Stimulated activated CD4-positive, alpha-beta T cell treated with anti-CD3 and anti-CD28 coated beads, Interleukin-2, amount 100 ng/mL, for 24 hours (primary cell): ENCODE measurements around the gene ABL2.

ENCODE experiments used
- DNase-seq, 2 donors: peaks; one replicate each; pipeline ENCODE4 v3.0.0-alpha.2; 2020

The ABL2 gene

DNA sequence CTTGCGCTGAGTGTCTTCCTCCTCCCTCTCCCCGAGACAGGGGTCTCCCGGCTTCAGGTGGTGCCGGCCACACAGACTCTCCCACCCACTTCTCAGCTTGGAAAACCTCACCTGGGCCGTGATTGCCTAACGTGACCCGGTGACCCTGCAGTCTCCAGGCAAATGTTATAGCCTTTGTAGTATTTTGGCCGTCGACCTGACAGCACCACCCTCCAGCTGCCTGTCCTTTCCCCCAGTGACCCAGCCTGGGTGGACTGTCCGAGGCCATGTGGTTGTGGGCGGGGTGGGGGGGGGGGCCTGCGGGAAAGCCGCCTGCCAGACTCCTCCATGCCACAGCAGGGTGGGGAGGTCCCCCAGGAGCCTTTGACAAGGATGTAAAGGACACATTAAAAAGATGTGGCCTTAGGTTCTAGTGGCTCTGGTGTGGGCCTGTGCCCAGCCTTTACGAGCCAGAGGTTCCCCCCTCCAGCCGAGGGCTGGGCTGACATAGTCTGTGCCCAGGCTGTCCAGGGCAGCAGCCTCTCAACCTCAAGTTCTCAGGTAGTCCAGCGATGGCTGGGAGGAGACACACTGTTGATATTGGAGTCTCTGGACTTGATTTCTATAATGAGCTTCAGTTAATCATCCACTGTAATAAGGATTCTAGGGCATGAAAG, 139.5 kb downstream of the ABL2 start:
- DNase-seq: no peak

DNA sequence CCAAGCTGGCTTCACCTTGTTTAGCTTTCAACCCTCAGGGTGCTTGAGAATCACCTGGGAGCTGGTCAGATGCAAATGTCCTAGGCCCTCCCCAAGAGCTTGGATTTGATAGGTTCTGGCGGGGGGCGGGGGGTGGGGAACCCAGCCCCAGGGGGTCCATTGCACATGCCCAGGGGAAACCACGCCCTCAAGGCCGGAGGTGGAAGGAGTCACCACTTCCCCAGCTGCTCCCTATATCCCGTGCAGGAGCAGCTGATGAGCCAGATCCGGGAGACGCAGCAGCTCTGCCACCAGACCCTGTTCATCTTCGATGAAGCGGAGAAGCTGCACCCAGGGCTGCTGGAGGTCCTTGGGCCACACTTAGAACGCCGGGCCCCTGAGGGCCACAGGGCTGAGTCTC, 141.8 kb downstream of the ABL2 start:
- no peak for DNase-seq

DNA sequence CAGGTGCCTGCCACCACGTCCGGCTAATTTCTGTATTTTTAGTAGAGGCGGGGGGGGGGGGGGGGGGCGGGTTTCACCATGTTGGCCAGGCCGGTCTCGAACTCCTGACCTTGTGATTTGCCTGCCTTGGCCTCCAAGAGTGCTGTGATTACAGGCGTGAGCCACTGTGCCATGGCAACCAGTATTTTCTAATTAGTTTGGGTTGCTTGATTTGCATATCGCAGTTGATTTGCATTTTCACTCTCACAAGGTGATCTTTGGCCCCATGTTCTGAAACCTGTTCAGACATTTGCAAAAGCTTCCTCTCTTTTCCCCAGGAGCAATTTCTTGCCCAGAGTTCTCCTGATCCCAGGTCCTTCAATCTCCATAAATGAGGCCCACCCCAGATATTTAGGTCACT, 145.9 kb downstream of the ABL2 start:
- no peak for DNase-seq

DNA sequence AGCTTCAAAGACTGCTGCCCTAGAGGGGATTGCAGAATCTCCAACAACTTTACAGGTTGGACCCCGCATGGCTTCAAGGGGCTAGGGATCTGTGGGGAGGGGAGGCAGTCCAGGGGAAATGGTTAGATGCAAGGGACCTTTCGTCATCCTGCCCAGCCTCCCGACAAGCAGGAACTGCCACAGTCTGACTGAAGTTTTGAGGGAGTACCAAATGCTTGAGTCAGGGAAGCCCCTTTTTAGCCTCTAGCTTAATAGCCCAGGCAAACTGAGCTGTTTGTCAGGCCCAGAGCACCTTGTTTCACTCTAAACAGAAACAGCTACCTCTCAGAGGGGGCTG, 146.5 kb downstream of the ABL2 start:
- DNase-seq: peak in 1 of 2 donors; percentile 36

DNA sequence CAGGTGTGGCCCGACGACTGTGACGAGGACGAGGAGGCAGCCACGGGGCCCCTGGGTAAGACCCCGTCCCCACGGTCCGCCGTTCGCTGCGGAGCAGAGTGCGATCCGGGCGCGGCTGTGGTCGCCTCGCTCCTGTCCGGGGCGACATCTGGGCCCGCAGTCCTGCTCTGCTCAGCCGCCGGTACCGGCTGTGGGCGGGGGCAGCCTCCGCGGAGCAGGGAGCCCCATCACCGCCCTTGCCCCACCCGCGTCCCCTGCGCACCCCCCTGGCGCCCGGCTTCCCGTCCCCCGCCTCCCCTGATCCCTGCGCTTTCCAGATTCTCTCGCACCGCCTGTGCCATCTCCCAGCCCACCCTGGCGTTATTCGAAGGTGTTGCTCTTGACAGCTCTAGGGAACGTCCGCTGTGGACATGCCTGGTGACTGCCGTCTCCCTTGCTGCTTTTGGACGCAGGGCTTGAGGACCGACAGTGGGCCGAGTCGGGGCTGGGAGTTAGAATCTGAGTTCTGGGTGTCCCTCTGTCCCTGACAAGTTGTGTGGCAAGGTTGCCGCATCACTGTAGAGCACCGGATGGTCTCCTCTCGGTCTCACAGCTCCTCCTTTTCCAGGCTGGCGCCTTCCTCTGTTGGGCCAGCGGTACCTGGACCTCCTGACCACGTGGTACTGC, 147.0 kb downstream of the ABL2 start:
- peak; percentile 31 to 45 for DNase-seq

DNA sequence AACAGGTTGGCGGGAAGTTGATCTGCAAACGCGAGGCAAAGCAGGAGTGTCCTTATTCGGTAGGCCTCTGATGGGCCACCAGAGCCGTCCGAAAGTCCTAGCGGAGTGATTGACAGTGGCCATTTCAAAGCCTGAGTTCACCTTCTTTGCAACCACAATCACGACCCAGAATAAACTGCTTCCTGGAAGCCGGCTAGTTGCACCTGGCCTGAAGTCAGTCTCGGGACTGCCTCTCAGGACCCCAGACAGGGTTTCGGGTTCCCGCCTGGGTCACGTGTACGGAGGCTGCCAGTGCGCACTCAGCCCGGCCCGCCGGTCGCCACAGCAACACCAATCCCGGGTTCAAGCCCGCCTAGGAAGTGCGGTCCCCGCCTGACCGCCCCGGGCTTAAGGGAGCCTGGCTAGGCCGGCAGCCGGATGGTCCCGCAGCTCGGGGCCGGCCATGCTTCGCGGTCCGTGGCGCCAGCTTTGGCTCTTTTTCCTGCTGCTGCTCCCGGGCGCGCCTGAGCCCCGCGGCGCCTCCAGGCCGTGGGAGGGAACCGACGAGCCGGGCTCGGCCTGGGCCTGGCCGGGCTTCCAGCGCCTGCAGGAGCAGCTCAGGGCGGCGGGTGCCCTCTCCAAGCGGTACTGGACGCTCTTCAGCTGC, 147.7 kb downstream of the ABL2 start, which contains the start of gene TOR3A:
TSS of gene TOR3A (plus strand) at position 384 of the 646 bp plus-strand sequence. CDS start at position 443, 59 bp downstream.
- DNase-seq: peak; percentile 81 to 88

DNA sequence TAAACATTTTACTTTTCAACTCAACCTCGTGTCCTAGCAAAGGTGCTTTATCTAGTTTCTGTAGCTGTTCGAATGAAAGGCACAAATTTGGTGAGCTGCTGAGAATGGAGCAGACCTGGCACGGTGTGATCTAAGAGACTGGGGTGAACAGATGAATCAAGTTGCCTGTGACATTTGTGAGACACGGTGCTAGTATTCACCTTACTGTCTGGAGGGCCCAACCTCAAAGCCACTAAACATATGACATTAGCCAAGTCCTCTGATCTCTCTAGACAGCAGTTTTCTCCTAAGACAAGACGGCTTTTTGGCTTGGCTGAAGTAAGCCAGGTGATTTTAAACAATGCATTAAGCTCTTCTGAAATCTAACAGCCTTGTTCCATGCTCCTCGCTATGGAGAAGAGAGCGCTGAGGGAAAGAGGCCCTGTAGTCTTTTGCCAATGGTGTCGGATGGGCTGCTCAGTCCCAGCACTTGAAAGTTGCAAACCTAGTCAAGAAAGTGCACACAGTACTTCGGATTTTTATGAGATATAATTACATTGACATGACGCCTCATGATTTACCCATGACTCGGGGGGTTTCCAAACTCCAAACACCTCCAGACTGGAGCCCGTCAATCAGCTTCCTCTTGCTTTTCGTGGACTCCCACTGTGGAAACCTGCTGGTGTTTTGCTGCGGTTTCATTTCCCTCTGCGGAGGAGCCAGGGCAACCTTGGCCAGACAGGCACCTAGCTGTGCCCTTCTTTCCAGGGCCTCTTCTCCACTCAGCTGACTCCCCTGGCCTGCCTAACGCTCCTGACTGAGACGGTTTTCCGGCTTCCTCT, 148.4 kb downstream of the ABL2 start:
- DNase-seq: no peak

DNA sequence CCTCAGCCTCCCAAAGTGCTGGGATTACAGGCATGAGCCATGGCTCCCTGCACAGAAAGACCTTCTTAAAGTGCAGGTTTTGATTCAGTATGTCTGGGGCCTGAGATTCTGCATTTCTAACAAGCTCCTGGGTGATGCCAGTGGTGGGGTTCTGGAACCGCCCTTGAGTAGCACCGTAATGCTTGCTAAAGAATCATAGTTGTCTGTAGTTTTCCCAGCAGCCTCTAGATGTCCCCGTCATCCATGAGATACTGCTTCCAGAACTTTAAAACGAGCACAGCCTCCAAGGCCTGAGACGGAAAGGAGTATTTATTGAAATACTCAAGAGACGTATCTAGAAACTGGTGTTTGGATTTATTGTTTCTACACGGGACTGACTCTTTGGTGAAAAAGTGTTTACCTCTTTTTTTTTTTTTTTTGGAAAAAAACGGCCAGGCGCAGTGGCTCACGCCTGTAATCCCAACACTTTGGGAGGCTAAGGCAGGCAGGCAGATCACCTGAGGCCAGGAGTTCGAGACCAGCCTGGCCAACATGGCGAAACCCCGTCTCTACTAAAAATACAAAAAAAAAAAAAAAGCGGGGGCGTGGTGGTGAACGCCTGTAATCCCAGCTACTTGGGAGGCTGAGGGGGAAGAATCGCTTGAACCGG, 150.2 kb downstream of the ABL2 start:
- peak; percentile 33 to 53 for DNase-seq

DNA sequence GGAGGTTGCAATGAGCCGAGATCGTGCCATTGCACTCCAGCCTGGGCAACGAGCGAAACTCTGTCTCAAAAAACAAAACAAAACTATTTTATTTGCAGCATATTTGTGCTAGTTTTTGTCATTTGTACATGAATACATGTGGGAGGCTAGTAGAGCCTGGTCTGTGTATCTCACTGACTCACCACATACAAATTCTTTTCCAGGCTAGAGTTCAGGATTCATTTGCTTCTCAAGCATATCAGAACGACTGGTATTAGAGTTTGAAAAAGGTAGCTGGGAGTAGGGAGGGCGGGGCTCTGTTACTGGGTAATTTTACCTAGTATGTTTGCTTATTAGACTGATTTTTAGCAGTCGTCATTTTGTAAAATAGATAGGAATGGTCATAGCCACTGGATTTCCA, 152.1 kb downstream of the ABL2 start:
- DNase-seq: no peak

DNA sequence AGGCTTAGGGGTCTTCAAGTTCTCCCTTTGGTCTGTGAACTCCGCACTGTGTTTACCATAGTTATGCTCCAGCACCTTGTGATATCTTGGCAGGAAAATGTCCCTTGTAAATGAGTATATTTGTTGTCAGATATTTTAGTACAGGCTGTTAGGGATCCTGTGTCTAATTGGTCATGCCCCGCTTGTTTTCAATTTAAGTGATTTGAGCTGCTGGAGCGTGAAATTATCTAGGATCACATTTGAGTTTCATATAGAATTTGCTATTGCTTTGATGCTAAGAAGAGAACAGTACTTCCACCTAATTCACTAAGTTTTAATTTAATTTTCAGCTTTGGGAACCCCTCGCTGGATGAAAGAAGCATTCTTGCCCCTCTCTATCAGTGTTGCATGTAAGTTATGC, 163.0 kb downstream of the ABL2 start:
- DNase-seq: no peak

DNA sequence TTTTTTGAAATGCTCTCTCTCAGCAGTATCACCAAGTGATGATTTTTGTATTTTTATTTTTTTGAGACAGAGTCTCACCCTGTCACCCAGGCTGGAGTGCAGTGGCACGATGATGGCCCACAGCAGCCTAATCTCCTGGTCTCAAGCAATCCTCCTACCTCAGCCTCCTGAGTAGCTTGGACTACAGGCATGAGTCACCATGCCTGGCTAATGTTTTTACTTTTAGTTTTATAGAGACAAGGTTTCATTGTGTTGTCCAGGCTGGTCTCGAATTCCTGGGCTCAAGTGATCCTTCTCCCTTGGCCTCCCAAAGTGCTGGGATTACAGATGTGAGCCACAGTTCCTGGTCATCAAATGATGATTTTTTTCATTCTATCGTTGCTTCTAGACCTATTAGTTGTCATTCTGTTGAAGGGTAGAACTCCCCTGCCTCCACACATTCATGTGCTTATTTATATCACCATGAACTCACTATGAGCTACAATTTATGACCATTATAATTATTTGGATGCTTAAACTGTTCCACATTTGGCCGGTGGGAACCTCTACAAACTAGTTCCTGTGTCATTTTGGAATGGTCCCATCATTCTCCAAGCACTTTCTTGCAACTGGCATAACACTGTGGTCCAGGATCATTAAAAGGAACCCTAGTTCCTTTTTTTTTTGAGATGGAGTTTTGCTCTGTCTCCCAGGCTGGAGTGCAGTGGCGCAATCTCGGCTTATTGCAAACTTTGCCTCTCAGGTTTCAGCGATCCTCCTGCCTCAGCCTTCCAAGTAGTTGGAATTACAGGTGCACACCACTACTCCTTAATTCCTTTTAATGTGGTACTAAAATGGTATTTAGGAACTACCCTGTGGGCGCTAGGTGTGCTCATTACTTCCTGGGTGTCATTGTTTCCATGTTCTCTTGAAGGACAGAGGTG, 167.9 kb downstream of the ABL2 start:
- no peak for DNase-seq

DNA sequence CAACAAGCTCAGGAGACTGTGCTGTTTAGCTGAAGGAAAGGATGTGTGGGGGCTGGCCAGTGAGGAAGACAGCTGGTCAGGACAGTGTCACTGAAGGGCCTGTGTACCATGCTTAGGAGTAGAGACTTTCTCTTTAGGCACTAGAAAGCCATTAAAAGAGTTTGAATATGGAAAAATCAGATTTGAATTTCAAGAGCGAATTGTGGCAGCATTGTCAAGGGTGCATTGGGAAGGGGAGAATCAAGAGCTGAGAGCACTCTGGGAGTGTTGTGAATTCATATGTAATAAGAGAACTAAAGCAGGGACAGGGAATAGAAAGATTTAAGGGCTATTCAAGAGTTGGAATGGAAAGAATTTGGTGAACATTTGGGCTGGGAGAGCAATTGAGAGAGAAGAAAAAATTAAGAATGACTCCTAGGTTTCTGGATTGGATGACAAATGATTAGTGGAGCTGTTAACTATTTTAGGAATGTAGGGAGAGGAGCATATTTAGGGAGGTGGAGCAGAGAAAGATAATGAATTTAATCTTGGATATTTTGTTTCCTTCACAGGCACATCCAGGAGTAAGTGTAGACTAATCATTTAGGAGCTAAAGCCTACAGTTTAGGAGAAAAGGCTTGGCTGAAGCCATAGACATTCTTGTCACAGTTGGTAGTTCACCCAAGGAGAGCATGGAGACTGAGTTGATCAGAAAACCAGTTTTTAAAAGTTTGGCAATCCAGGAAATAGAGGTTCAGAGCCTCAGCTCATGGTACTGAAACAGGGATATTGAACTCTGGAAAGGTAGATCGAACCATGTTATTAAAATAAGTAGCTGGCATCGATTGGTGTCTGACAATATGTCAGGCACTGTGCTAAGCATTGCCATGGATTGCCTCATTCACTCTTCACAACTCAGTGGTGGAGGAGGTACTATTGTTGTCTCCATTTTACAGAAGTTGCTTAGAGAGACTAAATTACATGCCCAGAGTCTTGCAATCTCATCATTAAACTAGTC, 170.7 kb downstream of the ABL2 start:
- no peak for DNase-seq

DNA sequence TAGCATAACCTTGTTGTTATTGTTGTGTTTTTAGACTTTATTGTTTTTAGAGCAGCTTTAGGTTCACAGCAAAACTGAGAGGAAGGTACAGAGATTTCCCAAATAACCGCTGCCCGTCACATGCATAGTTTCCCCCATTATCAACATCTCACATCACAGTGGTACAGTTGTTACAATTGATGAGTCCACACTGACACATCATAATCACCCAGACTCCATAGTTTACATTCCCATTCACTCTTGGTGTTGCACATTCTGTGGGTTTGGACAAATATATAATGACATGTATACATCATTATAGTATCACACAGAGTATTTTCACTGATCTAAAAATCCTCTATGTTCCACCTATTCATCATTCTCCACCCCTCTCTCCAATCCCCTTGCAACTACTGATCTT, 173.5 kb downstream of the ABL2 start:
- no peak for DNase-seq

DNA sequence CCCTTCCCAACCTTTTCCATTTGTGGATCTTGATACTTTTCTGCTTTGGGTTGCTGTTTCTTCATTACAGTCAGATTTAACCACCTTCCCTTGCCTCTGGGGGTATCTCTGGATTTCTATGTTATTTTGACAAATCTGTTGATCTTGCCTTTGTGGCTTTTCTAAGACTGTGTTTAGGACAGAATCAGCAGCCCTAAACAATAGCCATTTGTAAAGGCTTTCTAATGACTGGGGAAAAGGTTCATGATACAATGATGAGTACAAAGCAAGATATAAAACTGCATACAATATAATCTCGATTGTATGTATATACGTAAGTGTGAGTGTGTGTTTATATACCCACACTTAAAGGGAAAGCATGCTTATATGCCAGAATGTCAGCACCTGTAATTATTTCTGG, 176.0 kb downstream of the ABL2 start:
- no peak for DNase-seq

DNA sequence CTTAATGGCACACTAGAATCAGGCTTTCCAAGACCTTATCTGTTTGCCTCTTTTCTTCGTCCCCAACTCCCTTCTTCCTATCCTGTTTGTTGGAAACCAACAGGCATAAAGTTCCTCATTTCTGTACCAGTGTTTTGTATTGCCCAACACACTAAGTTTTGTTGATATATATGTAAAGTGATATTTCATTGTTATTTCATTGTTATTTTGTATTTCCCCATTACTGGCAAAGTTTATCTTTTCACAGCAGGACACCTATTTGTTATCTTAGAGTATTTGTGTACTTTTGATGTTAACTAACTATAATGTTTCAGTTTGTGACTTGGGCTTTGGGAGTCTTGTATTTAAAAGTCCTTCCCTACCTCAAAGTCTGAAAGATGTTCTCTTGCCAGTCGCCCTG, 176.7 kb downstream of the ABL2 start:
- no peak for DNase-seq
